KOPT-K1 (cell line): ENCODE data around the gene PAGE4.

ENCODE experiments used
- H3K27ac ChIP-seq: fragments of 200-600 bp; sonication (generic); 2 replicates; pipeline ENCODE4 v1.5.1; 2016; ENCODE audit warnings: antibody characterized with exemption, mild to moderate bottlenecking, low read depth, low read length; ENCODE audit not compliant: poor library complexity, severe bottlenecking
- H3K36me3 ChIP-seq: fragments of 200-600 bp; sonication (generic); 2 replicates; pipeline ENCODE4 v1.5.1; 2017; ENCODE audit warnings: antibody characterized with exemption, mild to moderate bottlenecking, low read length, moderate library complexity; ENCODE audit not compliant: insufficient read depth
- H3K9me3 ChIP-seq: fragments of 200-600 bp; sonication (generic); 2 replicates; pipeline ENCODE4 v1.5.1; 2017; ENCODE audit warnings: antibody characterized with exemption, low read length, mild to moderate bottlenecking; ENCODE audit not compliant: insufficient read depth, poor library complexity, severe bottlenecking

PAGE4 gene

DNA sequence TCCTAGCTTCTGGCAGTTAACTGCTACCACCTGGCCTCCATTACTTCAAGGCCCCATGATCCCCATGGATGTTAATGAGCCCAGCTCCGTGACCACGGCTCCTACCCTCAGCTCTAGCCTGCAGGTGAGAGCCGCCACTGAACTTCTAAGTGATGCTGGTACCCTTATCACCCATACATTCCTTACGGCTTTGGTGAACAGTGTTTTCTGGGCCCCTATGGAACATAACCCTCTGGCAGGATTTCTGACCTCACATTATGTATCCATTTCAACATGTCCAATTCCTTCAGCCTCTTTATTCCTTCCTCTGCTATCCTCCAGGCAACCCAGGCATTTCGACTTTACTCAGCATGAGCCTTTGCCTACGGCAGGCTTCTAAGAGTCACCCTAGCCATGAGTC, 24.6 kb downstream of the PAGE4 start:
- no peaks in the 10 kb centered on the region for H3K9me3 ChIP-seq
- H3K36me3 ChIP-seq = no peaks in the 10 kb centered on the region

GRCh38 chrX:49856819-49857218, 27.7 kb downstream of the PAGE4 start:
- Histone ChIP-seq H3K36me3 (no peaks in the 10 kb centered on the region), H3K27ac (no peak overlapping the region), H3K9me3 (no peaks in the 10 kb centered on the region)

More for the DNA sequence above, 24.6 kb downstream of the PAGE4 start:
- no peak overlapping the region for H3K27ac ChIP-seq

DNA sequence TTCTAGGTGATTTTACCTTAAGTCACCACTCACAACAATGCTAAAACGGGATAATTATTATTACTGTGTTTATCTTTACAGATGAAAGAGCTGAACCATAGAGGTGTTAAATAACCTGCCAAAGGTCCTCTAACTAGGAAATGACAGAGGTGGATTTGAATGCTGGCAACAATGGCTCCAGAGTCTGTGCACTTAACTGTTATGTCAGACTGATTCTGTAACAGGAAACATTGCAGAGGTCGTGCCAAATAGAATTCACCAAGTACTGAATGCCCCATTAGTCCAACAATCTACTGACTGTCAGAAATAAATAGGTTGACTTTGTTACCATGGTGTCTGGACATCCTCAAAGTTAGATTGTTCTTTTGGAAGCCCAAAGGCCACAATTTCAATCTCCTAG, 29.2 kb downstream of the PAGE4 start:
- Histone ChIP-seq H3K27ac (no peak overlapping the region), H3K9me3 (no peaks in the 10 kb centered on the region), H3K36me3 (no peaks in the 10 kb centered on the region)

- Histone ChIP-seq H3K27ac (no peak overlapping the region), H3K36me3 (no peaks in the 10 kb centered on the region), H3K9me3 (no peaks in the 10 kb centered on the region)
These were observed 30.4 kb downstream of the PAGE4 start for GRCh38 chrX:49859491-49859890.

DNA sequence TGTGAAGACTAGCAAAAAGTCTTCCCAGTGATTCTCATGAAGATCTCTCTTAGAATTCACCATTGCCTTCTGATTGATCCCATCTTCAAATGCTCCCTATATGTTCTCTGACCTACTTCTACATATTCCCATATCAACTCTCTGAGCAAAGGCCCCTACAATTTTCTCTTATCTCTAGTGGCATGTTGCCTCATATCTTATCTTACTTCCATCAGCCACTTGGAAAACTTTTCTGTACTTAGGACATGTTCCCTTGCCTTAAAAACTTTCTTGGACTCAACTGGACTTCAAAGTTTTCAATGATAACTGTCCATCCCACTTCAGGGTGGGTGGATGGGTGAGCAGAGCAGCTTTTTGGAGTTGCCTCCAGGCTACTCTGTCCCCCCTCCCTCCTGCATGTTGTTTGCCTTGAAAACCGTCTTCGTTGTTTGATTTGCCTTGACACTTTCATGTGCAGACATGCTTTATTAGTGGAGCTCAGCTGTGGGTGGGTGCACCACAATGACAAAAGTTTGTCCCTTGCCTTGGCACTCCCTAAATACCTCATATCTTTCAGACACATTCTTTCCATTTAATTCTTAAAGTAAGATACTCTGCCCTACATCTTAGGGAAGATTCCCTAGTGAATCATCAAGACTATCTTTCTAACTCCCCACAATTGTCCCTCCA, 31.9 kb downstream of the PAGE4 start:
- Histone ChIP-seq H3K27ac (no peak overlapping the region), H3K9me3 (no peaks in the 10 kb centered on the region), H3K36me3 (no peaks in the 10 kb centered on the region)

- no peak overlapping the region for H3K27ac ChIP-seq
- H3K36me3 ChIP-seq = no peaks in the 10 kb centered on the region
- H3K9me3 ChIP-seq = no peaks in the 10 kb centered on the region
These were observed 33.0 kb downstream of the PAGE4 start for GRCh38 chrX:49862093-49862492.

GRCh38 chrX:49868739-49869138, 39.6 kb downstream of the PAGE4 start:
- Histone ChIP-seq H3K9me3 (no peaks in the 10 kb centered on the region), H3K27ac (no peak overlapping the region), H3K36me3 (no peaks in the 10 kb centered on the region)

GRCh38 chrX:49876750-49877149, 47.6 kb downstream of the PAGE4 start:
- no peak overlapping the region for H3K27ac ChIP-seq
- no peaks in the 10 kb centered on the region for H3K36me3 ChIP-seq
- H3K9me3 ChIP-seq = no peaks in the 10 kb centered on the region

- Histone ChIP-seq H3K27ac (no peak overlapping the region), H3K36me3 (no peaks in the 10 kb centered on the region)
These were observed 48.4 kb downstream of the PAGE4 start for GRCh38 chrX:49877397-49878101.

GRCh38 chrX:49878128-49878833, 49.2 kb downstream of the PAGE4 start:
- Histone ChIP-seq H3K27ac (peak overlapping the region; percentile 34), H3K9me3 (no peaks in the 10 kb centered on the region), H3K36me3 (no peaks in the 10 kb centered on the region)

More at GRCh38 chrX:49877397-49878101, 48.4 kb downstream of the PAGE4 start:
- no peaks in the 10 kb centered on the region for H3K9me3 ChIP-seq

DNA sequence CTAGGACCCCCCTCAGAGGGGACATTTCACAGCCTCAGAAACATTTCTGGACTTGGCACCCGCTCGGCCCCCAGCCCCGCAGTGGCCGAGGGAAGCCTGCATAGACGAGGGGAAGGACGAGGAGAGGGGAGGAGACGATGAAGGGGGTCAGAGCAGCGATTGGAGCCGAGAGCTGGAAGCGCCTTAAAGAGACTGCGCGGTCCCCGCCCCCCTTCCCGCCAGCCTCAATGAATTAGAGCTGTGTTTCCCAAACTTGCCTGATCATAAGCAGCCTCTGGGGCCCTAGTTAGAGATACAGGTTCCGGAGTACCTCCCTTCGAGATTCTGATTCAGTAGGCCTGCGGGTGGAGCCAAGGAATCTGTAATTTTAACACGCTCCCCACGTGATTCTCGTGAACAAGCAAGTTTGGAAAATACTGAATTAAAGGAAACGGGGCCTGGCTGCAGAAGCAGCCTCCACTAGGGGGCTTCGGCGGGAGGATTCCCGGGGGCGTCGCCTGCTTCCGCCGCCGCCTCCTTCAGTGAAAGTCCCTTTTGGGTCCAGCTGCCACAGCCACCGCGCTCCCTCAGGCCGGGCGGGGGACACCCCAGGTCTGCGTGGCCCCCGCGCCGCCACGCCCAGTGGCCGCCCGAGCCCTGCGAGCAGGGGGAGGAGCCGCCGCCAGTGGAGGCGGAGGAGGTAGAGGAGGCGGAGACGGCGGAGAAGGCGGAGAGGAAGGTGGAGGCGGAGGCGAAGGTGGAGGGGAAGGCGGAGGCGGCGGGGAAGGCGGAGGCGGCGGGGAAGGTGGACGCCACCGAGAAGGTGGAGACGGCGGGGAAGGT, 49.9 kb downstream of the PAGE4 start, which contains the start of gene USP27X:
TSS of gene USP27X (plus strand) at position 651 of the 822 bp plus-strand sequence. CDS start 824 bp downstream, outside the sequence.
- Histone ChIP-seq H3K36me3 (no peaks in the 10 kb centered on the region), H3K27ac (peak within 1 kb of the TSS; percentile 34), H3K9me3 (no peaks in the 10 kb centered on the region)

- Histone ChIP-seq H3K9me3 (no peaks in the 10 kb centered on the region), H3K27ac (peak overlapping the region; percentile 34), H3K36me3 (no peaks in the 10 kb centered on the region)
These were observed 50.7 kb downstream of the PAGE4 start for GRCh38 chrX:49879656-49880277.

- H3K36me3 ChIP-seq = no peaks in the 10 kb centered on the region
- no peak overlapping the region for H3K27ac ChIP-seq
- H3K9me3 ChIP-seq = no peaks in the 10 kb centered on the region
These were observed 51.6 kb downstream of the PAGE4 start for GRCh38 chrX:49880668-49881067.
